Measurements from ENCODE around the gene MRPL14. TPM values are rescaled to one million over a fixed set of nuclear protein-coding genes. Genes with fewer than 3 reads are reported as not detected.

MRPL14 gene
- total and polyA plus RNA-seq, 12 donors, result 29.9 to 89.7 (median 41.4) TPM

GRCh38 chr6:44084231-44085014 lies 42.8 kb downstream of the MRPL14 start:
- H3K4me3 ChIP-seq, result no peak overlapping the region
- H3K4me1 ChIP-seq, result peaks cover 0 to 36% (median 13%) of the 10 kb centered on the region in 9 donors
- peak overlapping the region in 3 of 10 donors; percentile 25 to 72 (median 41) for H3K27ac ChIP-seq

GRCh38 chr6:44082872-44083321 lies 44.4 kb downstream of the MRPL14 start:
- ATAC-seq (peak in 5 of 8 donors; percentile 10 to 38 (median 35)), DNase-seq (no peak)
- intact Hi-C loops (cut with DNase I), result loop anchor here in 2 of 10 donors (10.0 kb wide), 1 partner anchor 478 kb away; no protein-coding TSS in a partner anchor
- no peaks in the 10 kb centered on the region for H3K36me3 ChIP-seq
- H3K4me1 ChIP-seq, result peaks cover 0 to 36% (median 14%) of the 10 kb centered on the region in 9 donors
- H3K9me3 ChIP-seq, result no peaks in the 10 kb centered on the region
- WGBS, 2 donors, result 49 to 62% methylated on average over 8 of the region's 8 CpGs
- no peak overlapping the region for H3K4me3 ChIP-seq
- peak overlapping the region in 4 of 10 donors; percentile 2 to 41 (median 30) for H3K27ac ChIP-seq
- H3K27me3 ChIP-seq, result peaks cover 0 to under 1% (median 0%) of the 10 kb centered on the region in 7 donors
- no peak for TF ChIP-seq CTCF (IDR thresholded peaks at IDR 0.05)

More at GRCh38 chr6:44084231-44085014, 42.8 kb downstream of the MRPL14 start:
- 89 to 91% methylated on average over 13 of the region's 13 CpGs for WGBS, 2 donors
- peak in 6 of 8 donors; percentile 35 to 85 (median 52) for ATAC-seq
- Histone ChIP-seq H3K36me3 (peaks cover 0 to 11% (median 0%) of the 10 kb centered on the region in 9 donors), H3K27me3 (no peaks in the 10 kb centered on the region), H3K9me3 (no peaks in the 10 kb centered on the region)
- DNase-seq, result no peak
- intact Hi-C loops (cut with DNase I), result loop anchor here in 2 of 10 donors (10.0 kb wide), 1 partner anchor 480 kb away; no protein-coding TSS in a partner anchor
- no peak for TF ChIP-seq CTCF (IDR thresholded peaks at IDR 0.05)

GRCh38 chr6:44081753-44082152 lies 45.5 kb downstream of the MRPL14 start:
- no peaks in the 10 kb centered on the region for H3K36me3 ChIP-seq
- peaks cover 0 to 11% (median 0%) of the 10 kb centered on the region in 7 donors for H3K27me3 ChIP-seq
- H3K4me3 ChIP-seq, result no peak overlapping the region
- intact Hi-C loops (cut with DNase I), result loop anchor here in 2 of 10 donors (10.0 kb wide), 1 partner anchor 477 kb away; no protein-coding TSS in a partner anchor
- no peak overlapping the region for H3K27ac ChIP-seq
- H3K4me1 ChIP-seq, result peaks cover 2 to 36% (median 17%) of the 10 kb centered on the region in 9 donors
- ATAC-seq, result no peak
- H3K9me3 ChIP-seq, result no peaks in the 10 kb centered on the region
- TF ChIP-seq CTCF (IDR thresholded peaks at IDR 0.05), result no peak
- 90 to 96% methylated on average over 6 of the region's 6 CpGs for WGBS, 2 donors
- no peak for DNase-seq

Data from heart right ventricle (tissue), 16 donors.